HepG2 (cell line): Measurements from ENCODE around the gene MSMB. TPM values are rescaled to one million over a fixed set of nuclear protein-coding genes. Genes with fewer than 3 reads are reported as not detected.
A peak's percentile ranks its signal among the peaks of the same experiment; 100 is the strongest.

Experiments
- SAP130 ChIP-seq: IDR thresholded peaks from 2 replicates; pipeline ENCODE4 v1.6.1; 2016; ENCODE audit warnings: low read depth
- ZMYM3 ChIP-seq: sonication (generic); formaldehyde crosslinking; IDR thresholded peaks from 2 replicates; pipeline ENCODE4 v1.5.1; 2020; ENCODE audit warnings: mild to moderate bottlenecking, missing genetic modification reagents
- ZNF687 ChIP-seq: sonication (generic); formaldehyde crosslinking; IDR thresholded peaks from 2 replicates; pipeline ENCODE4 v1.5.1; 2020; ENCODE audit warnings: mild to moderate bottlenecking, missing genetic modification reagents, moderate library complexity
- ZNF770 ChIP-seq: sonication (generic); formaldehyde crosslinking; IDR thresholded peaks from 2 replicates; pipeline ENCODE4 v1.5.0; 2020; ENCODE audit warnings: mild to moderate bottlenecking, missing genetic modification reagents
- polyA plus RNA-seq, 8 experiments: library from polyadenylated mRNA; depleted of rRNA in 3 of 8; stranded (reverse) in 7 of 8; unstranded in 1 of 8; fragments of >200 nt; fragmentation: Illumina TruSeq in 4 of 8; extraction: Trizol in 4 of 8; gene quantifications; 2 replicates each; pipeline versions ENCODE4 v1.2.1 to v1.2.3, GENCODE V29; 2011 to 2016; ENCODE audit warnings: low read depth in 4 of 8, missing spikeins in 1 of 8, mixed read lengths in 1 of 8; ENCODE audit not compliant: insufficient read depth in 1 of 8
- small RNA-seq, 3 experiments: library from RNA; depleted of rRNA; stranded (forward); fragments of <200 nt; gene quantifications; one replicate each; pipeline ENCODE3, GENCODE V24; 2012; ENCODE audit warnings: low read depth in 2 of 3, low replicate concordance in 1 of 3; ENCODE audit not compliant: insufficient read length in 3 of 3, insufficient read depth in 2 of 3
- total RNA-seq, 5 experiments: library from RNA; depleted of rRNA; stranded (reverse); fragments of >200 nt; fragmentation: Illumina TruSeq; extraction: Trizol; gene quantifications; 2 replicates each; pipeline ENCODE4 v1.2.3, GENCODE V29; 2016; ENCODE audit warnings: low read depth in 1 of 5

The MSMB gene
- total and polyA plus RNA-seq, 2 of the 13 experiments (the other 11 are each of a cell fraction or from before 2014, with no cell fraction given): 0.84 TPM; not detected in 1

GRCh38 chr10:45983538-45984186 is 62.4 kb downstream of the MSMB start (continued):
- TF ChIP-seq ZNF770 (CRISPR knock-in tag): peak; percentile 98
- peak; percentile 51 for TF ChIP-seq ZNF687
- peak; percentile 80; the same call in 1 of the 2 replicates for TF ChIP-seq ZMYM3 (CRISPR knock-in tag)
- TF ChIP-seq SAP130 (CRISPR knock-in tag): 0 out of 2 replicates have a peak, but pooled peaks have one; percentile 33

Small RNA genes within 50 kb of the gene (small RNA-seq; reads per million reads assigned to genes)
- gene SNORA74C-1: 0 reads per million in 3 experiments

Other genes with a start within 250 kb of the MSMB start
- gene AGAP4, start 198.8 kb downstream of the MSMB start, total RNA-seq (2016; rRNA removed; fragmentation: Illumina TruSeq; extraction: Trizol): 5.8 and 11.0 TPM in 2 replicates
- gene AGAP4, start 198.8 kb downstream of the MSMB start, polyA plus RNA-seq (2011; rRNA removed): 31.9 and 38.3 TPM in 2 replicates
- 98.6 and 105 TPM in 2 replicates for gene TIMM23, start 73.8 kb downstream of the MSMB start, total RNA-seq (2016; rRNA removed; fragmentation: Illumina TruSeq; extraction: Trizol)
- gene TIMM23, start 73.8 kb downstream of the MSMB start, polyA plus RNA-seq (2011; rRNA removed): 59.1 and 80.2 TPM in 2 replicates
- 306 and 519 TPM in 2 replicates for gene NCOA4, start 15.6 kb downstream of the MSMB start, total RNA-seq (2016; rRNA removed; fragmentation: Illumina TruSeq; extraction: Trizol)
- gene NCOA4, start 15.6 kb downstream of the MSMB start, polyA plus RNA-seq (2011; rRNA removed): 324 and 400 TPM in 2 replicates
- not detected in 2 replicates for gene ANTXRL, start 240.7 kb upstream of the MSMB start, total RNA-seq (2016; rRNA removed; fragmentation: Illumina TruSeq; extraction: Trizol)
- not detected in 2 replicates for gene ANTXRL, start 240.7 kb upstream of the MSMB start, polyA plus RNA-seq (2011; rRNA removed)